ENCODE data around the gene CRTC2. TPM values are rescaled to one million over a fixed set of nuclear protein-coding genes. Genes with fewer than 3 reads are reported as not detected.

Gene CRTC2
- total RNA-seq, 4 donors from 2014 or later = 17.7 to 95.5 (median 18.0) TPM

GRCh38 chr1:153908071-153908470 lies 50.3 kb downstream of the CRTC2 start:
- no peak for TF ChIP-seq CTCF (IDR thresholded peaks at IDR 0.05; ENCODE audit: low read depth)

GRCh38 chr1:153907134-153907533 lies 51.3 kb downstream of the CRTC2 start:
- no peak for TF ChIP-seq CTCF (IDR thresholded peaks at IDR 0.05; ENCODE audit: low read depth)

GRCh38 chr1:153906396-153906795 lies 52.0 kb downstream of the CRTC2 start:
- TF ChIP-seq CTCF (IDR thresholded peaks at IDR 0.05; ENCODE audit: low read depth) = no peak

GRCh38 chr1:153903841-153904455 lies 54.5 kb downstream of the CRTC2 start:
- TF ChIP-seq CTCF (IDR thresholded peaks at IDR 0.05; ENCODE audit: low read depth) = no peak

GRCh38 chr1:153899509-153899908 lies 58.9 kb downstream of the CRTC2 start:
- no peak for TF ChIP-seq CTCF (IDR thresholded peaks at IDR 0.05; ENCODE audit: low read depth)

Small RNA genes within 50 kb of the gene (small RNA-seq; reads per million reads assigned to genes)
- gene MIR6737 = not detected

Other genes starting within 250 kb of the CRTC2 start
- gene INTS3, start 230.6 kb downstream of the CRTC2 start, total RNA-seq = 10 to 100 TPM; 39.1 to 53.9 (median 47.1) TPM
- gene SLC27A3, start 183.2 kb downstream of the CRTC2 start, total RNA-seq = 100 to 1,000 TPM in 1 of 4 donors, 10 to 100 TPM in 3; 20.4 to 104 (median 46.0) TPM
- gene GATAD2B, start 35.6 kb downstream of the CRTC2 start, total RNA-seq = 10 to 100 TPM; 14.3 to 22.3 (median 18.1) TPM
- gene DENND4B, start 11.9 kb downstream of the CRTC2 start, total RNA-seq = 10 to 100 TPM; 33.8 to 67.6 (median 43.6) TPM
- gene SLC39A1, start 4.9 kb upstream of the CRTC2 start, total RNA-seq = 100 to 1,000 TPM in 1 of 4 donors, 10 to 100 TPM in 3; 44.3 to 113 (median 82.5) TPM
- 10 to 100 TPM in 1 of 4 donors, 1 to 10 TPM in 3; 4.7 to 12.1 (median 8.7) TPM for gene CREB3L4, start 9.3 kb upstream of the CRTC2 start, total RNA-seq
- gene JTB, start 19.1 kb upstream of the CRTC2 start, total RNA-seq = 100 to 1,000 TPM; 183 to 201 (median 198) TPM
- 10 to 100 TPM; 40.1 to 97.9 (median 64.1) TPM for gene RAB13, start 27.7 kb upstream of the CRTC2 start, total RNA-seq
- gene RPS27, start 32.1 kb upstream of the CRTC2 start, total RNA-seq = 1,000 to 10,000 TPM; 1,809 to 3,638 (median 2,450) TPM
- gene NUP210L, start 196.5 kb upstream of the CRTC2 start, total RNA-seq = under 1 TPM in 1 of 4 donors, not detected in 3; 0.22 TPM
- gene TPM3, start 233.5 kb upstream of the CRTC2 start, total RNA-seq = 100 to 1,000 TPM; 208 to 305 (median 294) TPM
- gene CFAP141, start 247.7 kb upstream of the CRTC2 start, total RNA-seq = not detected

All from subcutaneous adipose tissue (tissue), 4 donors.